A673 (cell line): ENCODE results near the gene GABRB1. TPM values are rescaled to one million over a fixed set of nuclear protein-coding genes. Genes with fewer than 3 reads are reported as not detected.

Experiments used
- BruUV-seq: library from RNA; stranded (reverse); fragments of 400-500 nt; replicated peaks from 2 replicates; lab custom pipeline; 2021; lab: Mats Ljungman, UMichigan
- CTCF ChIA-PET: fragments of 300-600 bp; sonication (Branson Sonifier 250); formaldehyde crosslinking; loops from one replicate; lab custom pipeline; 2022; ENCODE audit warnings: antibody characterized with exemption; lab: Charles Lee
- POLR2A ChIA-PET: fragments of 300-600 bp; sonication (Branson Sonifier 250); formaldehyde crosslinking; loops from one replicate; lab custom pipeline; 2022; ENCODE audit warnings: antibody characterized with exemption; ENCODE audit not compliant: low non-redundant PET; lab: Charles Lee
- DNase-seq: peaks from one replicate; pipeline ENCODE4 v3.0.0-alpha.2; 2015; ENCODE audit warnings: low spot score
- H3K27ac ChIP-seq: fragments of 200-600 bp; sonication (generic); 2 replicates; pipeline ENCODE4 v1.5.1; 2016; ENCODE audit warnings: mixed run types, low read depth, mild to moderate bottlenecking, mixed read lengths, antibody characterized with exemption, low read length; ENCODE audit not compliant: poor library complexity, severe bottlenecking
- H3K27me3 ChIP-seq: fragments of 200-600 bp; sonication (generic); replicated peaks from 2 replicates; pipeline ENCODE4 v1.6.1; 2017; ENCODE audit warnings: mixed run types, low read depth, mild to moderate bottlenecking, mixed read lengths, antibody characterized with exemption, low read length; ENCODE audit not compliant: insufficient read depth, poor library complexity
- H3K36me3 ChIP-seq: fragments of 200-600 bp; sonication (generic); 2 replicates; pipeline ENCODE4 v1.6.1; 2016; ENCODE audit warnings: mixed run types, mild to moderate bottlenecking, mixed read lengths, antibody characterized with exemption, low read length; ENCODE audit not compliant: insufficient read depth, poor library complexity, severe bottlenecking
- H3K4me1 ChIP-seq: fragments of 200-600 bp; sonication (generic); 2 replicates; pipeline ENCODE4 v1.6.1; 2017; ENCODE audit warnings: mixed run types, mild to moderate bottlenecking, mixed read lengths, antibody characterized with exemption, low read length; ENCODE audit not compliant: insufficient read depth, poor library complexity, severe bottlenecking
- H3K4me3 ChIP-seq: fragments of 200-600 bp; sonication (generic); 2 replicates; pipeline ENCODE4 v1.5.1; 2016; ENCODE audit warnings: low read depth, mixed run types, mild to moderate bottlenecking, mixed read lengths, low read length; ENCODE audit not compliant: poor library complexity, severe bottlenecking
- H3K9me3 ChIP-seq: fragments of 200-600 bp; sonication (generic); 2 replicates; pipeline ENCODE4 v1.6.1; 2016; ENCODE audit warnings: mixed run types, low read depth, mild to moderate bottlenecking, mixed read lengths, antibody characterized with exemption, low read length; ENCODE audit not compliant: poor library complexity, severe bottlenecking
- EZH2 ChIP-seq: fragments of 200-600 bp; sonication (generic); IDR thresholded peaks from 2 replicates; pipeline ENCODE4 v1.6.1; 2017; ENCODE audit warnings: borderline replicate concordance, low read depth, mild to moderate bottlenecking, mixed read lengths, antibody characterized with exemption, low read length; ENCODE audit not compliant: poor library complexity, severe bottlenecking
- intact Hi-C: fragments of 100-400 bp; cut with micrococcal nuclease; formaldehyde crosslinking; loops from one replicate; pipeline ENCODE4 v1.10.0; 2022; ENCODE audit not compliant: unreplicated experiment
- total RNA-seq: library from RNA; stranded (reverse); gene quantifications from 2 replicates; pipeline ENCODE4 v1.2.3, GENCODE V29; 2021
- TF ChIP-seq, protein P1 (sequence below): fragments of 300-800, 200-600 bp; sonication (generic); conservative IDR thresholded peaks from 2 replicates; pipeline ENCODE4 v1.5.1; 2017; ENCODE audit warnings: low read depth, mild to moderate bottlenecking, antibody characterized with exemption, low read length, moderate library complexity, mixed read lengths

The GABRB1 gene
- total RNA-seq, 1 experiment from 2014 or later = 1.0 TPM

DNA sequence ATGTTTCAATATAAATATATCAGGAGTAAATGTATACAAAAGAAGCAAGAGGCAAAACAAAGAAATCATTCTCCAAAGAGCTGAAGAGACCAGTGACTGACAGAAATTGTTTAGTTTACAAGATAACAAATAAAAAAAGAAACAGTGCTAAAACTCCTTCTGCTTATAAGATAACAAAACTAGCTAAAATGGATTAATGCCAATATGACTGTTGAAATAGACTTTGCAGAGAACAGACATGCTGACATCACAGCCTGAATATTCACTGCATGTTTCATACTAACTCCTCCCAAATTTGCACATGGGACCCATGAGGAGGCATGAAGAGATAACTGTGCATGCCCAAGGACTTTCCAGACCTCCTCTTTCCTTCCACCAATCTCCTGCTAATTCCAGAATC, 31.8 kb upstream of the GABRB1 start:
- BruUV-seq = no TSS peak
- no peak for DNase-seq
- ChIA-PET POLR2A (no interaction called here), CTCF (interaction anchor here (0.5 kb wide), 1 partner anchor 213 kb away, joined by 3 read pairs; no protein-coding TSS in a partner anchor)
- no peaks in the 10 kb centered on the region for H3K9me3 ChIP-seq
- TF ChIP-seq, protein P1, sequence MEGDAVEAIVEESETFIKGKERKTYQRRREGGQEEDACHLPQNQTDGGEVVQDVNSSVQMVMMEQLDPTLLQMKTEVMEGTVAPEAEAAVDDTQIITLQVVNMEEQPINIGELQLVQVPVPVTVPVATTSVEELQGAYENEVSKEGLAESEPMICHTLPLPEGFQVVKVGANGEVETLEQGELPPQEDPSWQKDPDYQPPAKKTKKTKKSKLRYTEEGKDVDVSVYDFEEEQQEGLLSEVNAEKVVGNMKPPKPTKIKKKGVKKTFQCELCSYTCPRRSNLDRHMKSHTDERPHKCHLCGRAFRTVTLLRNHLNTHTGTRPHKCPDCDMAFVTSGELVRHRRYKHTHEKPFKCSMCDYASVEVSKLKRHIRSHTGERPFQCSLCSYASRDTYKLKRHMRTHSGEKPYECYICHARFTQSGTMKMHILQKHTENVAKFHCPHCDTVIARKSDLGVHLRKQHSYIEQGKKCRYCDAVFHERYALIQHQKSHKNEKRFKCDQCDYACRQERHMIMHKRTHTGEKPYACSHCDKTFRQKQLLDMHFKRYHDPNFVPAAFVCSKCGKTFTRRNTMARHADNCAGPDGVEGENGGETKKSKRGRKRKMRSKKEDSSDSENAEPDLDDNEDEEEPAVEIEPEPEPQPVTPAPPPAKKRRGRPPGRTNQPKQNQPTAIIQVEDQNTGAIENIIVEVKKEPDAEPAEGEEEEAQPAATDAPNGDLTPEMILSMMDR = no peak
- no peak overlapping the region for H3K4me3 ChIP-seq
- H3K27me3 ChIP-seq = peaks cover 17% of the 10 kb centered on the region
- intact Hi-C loops = no loop called here
- no peaks in the 10 kb centered on the region for H3K36me3 ChIP-seq
- no peak overlapping the region for H3K27ac ChIP-seq
- no peaks in the 10 kb centered on the region for H3K4me1 ChIP-seq

DNA sequence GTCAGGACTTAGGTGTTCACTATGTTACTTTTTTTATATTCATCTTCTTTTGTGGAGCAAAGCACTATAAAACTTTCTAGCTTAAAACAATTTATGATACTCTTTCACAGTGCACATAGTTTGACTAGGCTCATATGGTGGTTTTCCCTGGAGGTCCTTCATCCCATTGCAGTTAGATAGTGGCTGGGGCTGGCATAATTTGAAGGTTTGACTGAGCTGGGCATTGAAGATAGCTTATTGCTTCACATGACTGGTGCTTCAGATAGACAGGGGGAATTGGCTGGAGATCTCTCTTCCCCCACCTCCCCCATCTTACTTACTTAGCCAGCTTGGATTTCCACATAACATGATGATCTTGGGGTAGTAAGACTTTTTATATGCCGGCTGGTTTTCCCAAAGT, 31.0 kb upstream of the GABRB1 start:
- CTCF ChIA-PET = no interaction called here
- intact Hi-C loops = no loop called here

DNA sequence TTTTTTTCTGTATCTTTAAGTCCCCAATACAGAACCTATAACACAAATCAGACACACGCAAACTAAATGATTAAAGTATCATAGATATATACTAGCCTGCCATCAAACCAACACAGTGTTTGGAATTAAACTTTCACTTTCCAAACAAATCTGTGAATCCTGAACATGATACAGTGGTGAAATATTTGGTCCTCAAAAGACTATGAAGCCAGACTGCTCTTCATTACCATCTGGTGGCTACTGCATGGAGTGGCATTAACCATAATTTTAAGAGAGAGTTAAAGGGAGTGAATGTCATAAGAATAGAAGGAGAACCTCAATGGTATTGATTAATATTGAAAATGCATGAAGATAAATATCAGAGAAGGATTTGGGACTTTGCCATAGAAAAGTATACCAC, 28.8 kb upstream of the GABRB1 start:
- CTCF ChIA-PET = no interaction called here
- no peak overlapping the region for H3K4me3 ChIP-seq
- intact Hi-C loops = no loop called here

More for the DNA sequence above, 31.0 kb upstream of the GABRB1 start:
- no peak overlapping the region for H3K4me3 ChIP-seq
- H3K4me1 ChIP-seq = no peaks in the 10 kb centered on the region
- no peak overlapping the region for H3K27ac ChIP-seq
- H3K36me3 ChIP-seq = no peaks in the 10 kb centered on the region
- peaks cover 8% of the 10 kb centered on the region for H3K27me3 ChIP-seq
- DNase-seq = no peak
- TF ChIP-seq, protein P1 = no peak
- TF ChIP-seq EZH2 = no peak
- POLR2A ChIA-PET = no interaction called here
- no TSS peak for BruUV-seq
- no peaks in the 10 kb centered on the region for H3K9me3 ChIP-seq

More for the DNA sequence above, 28.8 kb upstream of the GABRB1 start:
- no peaks in the 10 kb centered on the region for H3K36me3 ChIP-seq
- H3K9me3 ChIP-seq = no peaks in the 10 kb centered on the region
- H3K4me1 ChIP-seq = no peaks in the 10 kb centered on the region
- BruUV-seq = no TSS peak
- TF ChIP-seq EZH2 = no peak
- TF ChIP-seq, protein P1 = peak; percentile 62
- peak; percentile 18 for DNase-seq
- no peaks in the 10 kb centered on the region for H3K27me3 ChIP-seq
- POLR2A ChIA-PET = no interaction called here
- H3K27ac ChIP-seq = no peak overlapping the region
